ENCODE results near the gene TBC1D21.

Gene TBC1D21, protein sequence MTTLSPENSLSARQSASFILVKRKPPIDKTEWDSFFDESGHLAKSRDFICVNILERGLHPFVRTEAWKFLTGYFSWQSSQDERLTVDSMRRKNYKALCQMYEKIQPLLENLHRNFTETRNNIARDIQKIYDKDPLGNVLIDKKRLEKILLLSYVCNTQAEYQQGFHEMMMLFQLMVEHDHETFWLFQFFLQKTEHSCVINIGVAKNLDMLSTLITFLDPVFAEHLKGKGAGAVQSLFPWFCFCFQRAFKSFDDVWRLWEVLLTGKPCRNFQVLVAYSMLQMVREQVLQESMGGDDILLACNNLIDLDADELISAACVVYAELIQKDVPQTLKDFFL

DNA sequence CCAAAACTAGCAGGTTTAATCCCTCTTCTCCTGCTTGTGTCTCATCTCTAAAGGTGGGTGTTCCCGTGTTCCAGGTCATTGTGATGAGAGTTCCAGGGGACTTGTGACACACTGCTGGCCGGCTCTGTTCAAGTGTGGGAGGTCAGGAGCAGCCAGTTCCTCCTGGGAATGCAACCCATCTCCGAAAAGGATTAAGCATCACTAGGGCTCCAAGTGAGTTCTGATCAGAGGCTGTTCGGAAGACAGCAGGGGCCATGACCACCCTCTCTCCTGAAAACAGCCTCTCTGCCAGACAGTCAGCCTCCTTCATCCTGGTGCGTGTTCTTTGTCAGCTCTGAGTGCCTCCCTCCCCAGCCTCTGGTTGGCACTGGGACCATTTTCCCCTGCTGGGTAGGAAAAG, at the start of gene TBC1D21:
Gene TBC1D21 (plus strand): TSS at position 109 of the 400 bp plus-strand sequence. CDS start 146 bp downstream, at position 255.
- DNase-seq: no peak

GRCh38 chr15:73826711-73827251, 46.6 kb upstream of the TBC1D21 start:
- no peak for DNase-seq

DNA sequence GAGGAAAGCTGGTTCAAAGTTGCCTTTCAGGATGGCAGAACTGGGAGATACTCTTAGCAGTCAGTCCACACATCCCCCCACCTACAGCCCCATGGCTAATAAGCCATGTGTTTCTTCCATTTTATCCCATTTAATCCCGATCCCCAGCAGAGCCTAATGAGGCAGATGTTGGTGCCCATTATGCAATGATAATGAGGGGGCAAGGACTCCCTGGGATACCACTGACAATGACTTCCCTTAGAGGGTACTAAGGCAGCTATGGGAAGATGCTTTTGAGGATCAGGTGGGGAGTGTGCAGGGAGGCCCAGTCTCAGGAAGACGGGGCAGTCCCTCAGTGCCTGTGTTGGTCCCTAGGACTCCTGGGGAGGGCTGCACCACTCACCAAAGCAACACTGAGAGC, 43.8 kb upstream of the TBC1D21 start:
- no peak for DNase-seq

- DNase-seq: no peak
These were observed 40.7 kb upstream of the TBC1D21 start for GRCh38 chr15:73832657-73833056.

GRCh38 chr15:73836845-73837244, 36.5 kb upstream of the TBC1D21 start:
- DNase-seq: no peak

GRCh38 chr15:73838831-73839426, 34.4 kb upstream of the TBC1D21 start:
- peak in 56 of 58 donors; percentile 14 to 95 (median 71) for DNase-seq

DNA sequence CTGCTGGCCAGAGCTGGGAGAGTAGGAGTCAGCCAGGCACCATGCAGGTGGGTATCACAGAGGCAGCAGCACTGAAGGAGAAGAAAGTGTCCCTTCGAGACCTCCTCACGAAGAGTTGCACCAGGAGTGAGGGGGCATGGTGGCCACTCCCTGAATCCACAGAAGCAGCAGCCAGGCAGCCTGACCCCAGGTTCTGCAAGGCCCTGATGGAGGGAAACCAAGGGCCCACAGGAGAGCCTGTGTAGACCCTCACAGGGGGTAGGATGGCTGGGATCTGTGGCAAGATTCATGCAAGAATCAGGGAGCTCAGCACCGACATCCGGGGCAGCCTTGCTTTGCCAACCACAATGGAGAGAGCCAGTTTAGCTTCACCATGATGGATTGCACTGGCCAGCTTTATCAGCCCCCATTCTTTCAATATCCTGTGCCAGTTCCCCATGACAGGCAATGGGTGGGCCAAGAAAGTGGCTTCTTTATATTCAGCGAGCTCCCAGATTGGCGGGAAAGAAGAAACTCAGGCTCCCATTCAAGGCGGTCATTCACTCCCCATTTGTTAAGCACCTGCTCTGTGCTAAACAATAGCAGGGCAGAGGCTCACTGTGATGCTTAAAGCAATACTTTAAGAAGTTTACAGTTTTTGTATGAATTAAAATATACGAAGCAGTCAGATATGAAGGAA, 33.5 kb upstream of the TBC1D21 start:
- DNase-seq: no peak

DNA sequence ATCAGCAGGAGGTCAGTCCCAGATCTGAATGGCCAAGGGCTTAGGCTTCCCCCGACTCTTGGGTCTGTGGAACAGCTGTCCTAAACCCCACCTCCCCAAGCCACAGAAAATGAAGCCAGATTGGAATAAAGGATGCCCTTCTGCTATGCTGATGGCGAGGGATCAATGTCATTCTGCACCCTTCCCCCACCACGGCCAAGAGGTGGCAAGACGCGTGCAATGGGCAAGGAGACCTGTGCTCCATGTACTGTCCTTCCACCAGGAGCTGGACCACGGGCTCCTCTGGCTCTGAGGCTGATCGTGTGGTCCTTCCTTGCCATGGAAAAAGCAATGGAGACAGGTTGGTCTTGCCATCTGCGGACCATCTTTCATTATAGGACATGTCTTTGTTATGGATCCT, 32.6 kb upstream of the TBC1D21 start:
- no peak for DNase-seq

DNA sequence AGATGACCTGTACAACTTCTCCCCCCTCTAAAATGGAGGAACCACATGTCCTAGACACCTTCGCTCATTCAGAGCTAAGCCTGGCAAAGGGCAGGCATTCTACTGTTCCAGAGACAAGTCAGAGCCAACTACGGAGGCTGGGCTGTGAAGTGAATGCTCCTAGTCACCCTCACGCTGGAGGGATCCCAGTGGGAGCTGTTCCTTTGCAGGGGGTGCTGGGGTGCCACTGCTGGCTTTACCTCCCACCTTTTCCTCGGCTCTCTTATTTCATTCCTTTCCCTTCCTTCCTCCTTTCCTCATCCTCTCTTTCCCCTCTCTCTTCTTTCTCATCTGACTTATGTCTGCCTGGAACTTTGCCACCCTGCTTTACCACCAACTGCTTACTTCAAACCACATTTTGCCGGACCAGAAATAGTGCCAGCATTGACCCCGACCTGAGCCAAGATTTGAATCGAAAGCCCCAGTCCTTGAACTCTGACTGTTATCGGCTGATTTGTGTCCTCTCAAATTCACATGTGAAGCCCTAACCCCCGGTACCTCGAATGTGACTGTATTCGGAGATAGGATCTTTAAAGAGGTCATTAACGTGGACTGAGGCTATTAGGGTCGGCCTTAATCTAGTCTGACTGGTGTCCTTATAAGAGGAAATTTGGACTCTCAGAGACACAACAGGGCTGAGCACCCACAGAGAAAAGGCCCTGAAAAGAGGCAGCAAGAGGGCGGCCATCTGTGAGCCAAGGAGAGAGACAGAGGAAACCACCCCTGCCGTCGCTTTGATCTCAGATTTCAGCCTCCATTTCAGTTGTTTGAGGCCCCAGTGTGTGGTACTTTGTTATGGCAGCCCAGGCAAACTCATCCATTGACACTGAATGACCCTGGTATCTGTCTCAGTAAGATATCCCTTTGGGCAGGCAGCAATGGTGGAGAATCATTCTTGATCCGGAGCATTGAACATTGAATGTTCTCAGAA, 31.3 kb upstream of the TBC1D21 start:
- no peak for DNase-seq

GRCh38 chr15:73843787-73844186, 29.6 kb upstream of the TBC1D21 start:
- DNase-seq: no peak

- no peak for DNase-seq
These were observed 29.0 kb upstream of the TBC1D21 start for GRCh38 chr15:73844356-73844755.

DNA sequence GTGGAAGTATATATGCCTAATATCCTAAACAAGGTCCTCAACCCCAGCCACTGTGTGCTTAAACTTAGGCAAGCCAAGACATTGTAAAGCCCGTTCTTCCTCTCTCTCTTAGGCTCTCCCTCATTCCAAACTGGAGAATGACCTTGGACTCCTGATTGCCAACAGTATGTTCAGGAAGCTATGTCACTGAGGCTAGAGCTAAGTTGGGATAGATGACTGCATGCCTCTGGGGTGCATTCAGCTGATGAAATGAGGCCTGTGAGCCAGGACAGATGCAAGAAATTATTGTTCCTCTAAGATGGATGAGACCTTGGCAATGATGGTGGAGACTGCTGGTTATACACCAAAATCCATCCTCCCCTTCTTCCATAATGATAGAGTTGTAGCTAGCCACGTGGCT, 27.9 kb upstream of the TBC1D21 start:
- no peak for DNase-seq

GRCh38 chr15:73845907-73846306, 27.5 kb upstream of the TBC1D21 start:
- DNase-seq: no peak

GRCh38 chr15:73849641-73850040, 23.7 kb upstream of the TBC1D21 start:
- DNase-seq: peak in 5 of 58 donors; percentile 10 to 20 (median 12)

GRCh38 chr15:73850228-73850627, 23.1 kb upstream of the TBC1D21 start:
- no peak for DNase-seq

- DNase-seq: no peak
These were observed 21.7 kb upstream of the TBC1D21 start for GRCh38 chr15:73851689-73852088.

- DNase-seq: no peak
These were observed 20.9 kb upstream of the TBC1D21 start for GRCh38 chr15:73852507-73852906.

DNA sequence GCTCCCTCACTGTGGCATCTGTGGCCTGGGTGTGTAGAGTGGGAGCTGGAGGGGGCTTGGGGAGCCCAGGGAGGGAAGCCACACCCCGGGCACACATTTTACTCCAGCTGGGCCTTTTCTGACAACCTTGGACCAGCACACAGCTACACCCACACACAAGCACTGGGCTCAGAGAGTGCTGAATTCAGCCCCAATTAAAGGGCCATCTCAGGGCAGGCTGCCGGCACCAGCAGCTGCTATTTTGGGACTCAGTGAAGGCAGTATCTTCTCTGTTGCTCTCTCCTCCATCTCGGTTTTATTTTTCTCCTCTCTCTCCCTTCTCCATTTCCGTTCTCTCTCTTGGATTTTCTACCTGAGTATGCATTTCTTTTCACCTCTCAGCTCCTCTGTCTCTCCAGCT, 19.1 kb upstream of the TBC1D21 start:
- peak in 4 of 58 donors; percentile 6 to 30 (median 11) for DNase-seq

- peak in 3 of 58 donors; percentile 3 to 11 (median 6) for DNase-seq
These were observed 16.7 kb upstream of the TBC1D21 start for GRCh38 chr15:73856458-73857192.
